Kidney tubule cell (primary cell): ENCODE measurements around the gene PIGT.

Experiments used
- DNase-seq: peaks from one replicate; pipeline ENCODE4 v3.0.0-alpha.2; 2018; ENCODE audit warnings: low spot score

The PIGT gene

DNA sequence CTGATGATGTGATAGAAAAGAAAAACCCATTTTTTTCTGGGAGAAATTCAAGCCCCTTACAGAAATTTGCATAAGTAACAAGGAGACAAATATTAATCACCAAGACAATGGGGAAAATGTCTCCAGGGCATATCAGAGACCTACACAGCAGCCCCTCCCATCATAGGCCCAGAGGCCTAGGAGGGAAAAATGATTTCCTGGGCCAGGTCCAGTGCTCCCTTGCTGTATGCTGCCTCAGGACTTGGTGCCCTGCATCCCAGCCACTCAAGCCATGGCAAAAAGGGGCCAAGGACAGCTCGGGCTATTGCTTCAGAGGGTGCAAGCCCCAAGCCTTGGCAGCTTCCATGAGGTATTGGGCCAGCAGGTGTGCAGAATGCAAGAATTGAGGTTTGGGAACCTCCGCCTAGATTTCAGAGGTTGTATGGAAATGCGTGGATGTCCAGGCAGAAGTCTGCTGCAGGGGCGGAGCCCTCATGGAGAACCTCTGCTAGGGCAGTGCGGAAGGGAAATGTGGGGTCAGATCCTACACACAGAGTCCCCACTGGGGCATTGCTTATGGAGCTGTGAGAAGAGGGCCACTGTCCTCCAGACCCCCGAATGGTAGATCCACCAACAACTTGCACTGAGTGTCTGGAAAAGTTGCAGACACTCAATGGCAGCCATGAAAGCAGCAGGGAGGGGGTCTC is 15.5 kb upstream of the PIGT start:
- DNase-seq: no peak

DNA sequence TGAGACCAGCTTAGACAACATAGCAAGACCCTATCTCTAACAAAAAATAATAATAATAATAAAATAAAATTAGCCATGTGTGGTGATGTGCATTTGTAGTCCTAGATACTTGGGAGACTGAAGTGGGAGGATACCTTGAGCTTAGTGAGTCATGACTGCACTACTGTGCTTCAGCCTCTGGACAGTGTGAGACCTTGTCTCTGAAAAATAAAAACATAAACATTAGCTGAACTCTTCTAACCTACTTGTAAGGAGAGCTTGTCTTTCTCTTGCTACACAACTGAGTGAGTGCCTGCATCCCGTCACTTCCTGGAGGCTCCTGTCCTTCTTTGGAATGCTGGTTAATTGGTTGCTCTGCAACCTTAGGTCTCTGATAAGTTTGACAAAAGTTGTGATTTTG is 13.0 kb upstream of the PIGT start:
- DNase-seq: peak; percentile 26

DNA sequence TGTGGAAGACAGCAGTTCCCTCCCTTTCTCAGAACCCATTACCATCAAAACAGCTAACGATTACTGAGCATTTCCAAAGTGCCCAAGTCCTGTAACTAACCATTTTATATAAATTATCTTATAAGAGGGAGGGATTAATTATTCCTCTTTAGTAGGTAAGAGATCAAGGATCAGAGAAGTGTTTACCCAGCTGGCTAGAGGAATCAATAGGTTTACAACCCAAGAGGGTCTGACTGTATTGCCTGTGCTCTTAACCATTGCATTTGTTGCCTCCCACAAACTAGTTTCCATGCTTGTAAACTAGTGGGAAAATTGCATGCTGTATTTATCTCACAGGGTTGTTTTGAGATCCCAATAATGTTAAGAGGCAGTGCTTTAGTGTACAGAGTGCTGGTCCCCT is 11.5 kb upstream of the PIGT start:
- DNase-seq: no peak

DNA sequence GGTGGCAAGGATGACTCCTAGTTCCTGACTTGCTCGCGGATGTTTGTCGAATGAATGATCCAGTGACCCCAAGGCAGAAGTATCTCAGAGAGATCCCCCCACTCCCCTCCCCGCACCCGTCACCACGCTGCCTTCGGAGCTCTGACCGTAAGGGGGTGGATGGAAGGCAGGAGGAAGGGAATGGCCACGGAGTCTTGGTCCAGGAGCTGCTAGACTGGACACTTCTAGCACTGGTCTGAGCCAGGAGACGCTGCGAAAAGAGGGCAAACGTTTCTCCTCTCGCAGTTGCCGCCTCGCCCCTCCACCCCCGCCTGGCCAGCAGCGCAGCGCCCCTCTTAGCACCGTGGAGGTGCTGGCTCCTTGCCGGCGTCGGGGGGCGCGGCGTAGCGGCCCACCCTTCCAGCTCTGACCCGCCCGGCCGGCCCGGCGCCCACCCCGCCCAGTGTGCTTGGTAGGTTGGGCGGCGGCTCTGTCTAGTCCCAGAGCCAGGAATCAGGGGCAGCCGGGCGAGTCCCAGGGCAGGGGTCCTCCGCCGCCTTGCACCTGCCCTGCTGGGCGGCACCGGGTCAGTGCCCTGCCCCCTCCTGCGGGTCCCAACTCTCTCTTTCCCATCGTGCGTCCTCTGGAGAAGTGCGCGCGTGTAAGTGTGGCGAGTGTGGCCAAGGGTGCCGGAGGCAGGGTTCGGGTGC is 10.2 kb upstream of the PIGT start:
- DNase-seq: peak; percentile 65

DNA sequence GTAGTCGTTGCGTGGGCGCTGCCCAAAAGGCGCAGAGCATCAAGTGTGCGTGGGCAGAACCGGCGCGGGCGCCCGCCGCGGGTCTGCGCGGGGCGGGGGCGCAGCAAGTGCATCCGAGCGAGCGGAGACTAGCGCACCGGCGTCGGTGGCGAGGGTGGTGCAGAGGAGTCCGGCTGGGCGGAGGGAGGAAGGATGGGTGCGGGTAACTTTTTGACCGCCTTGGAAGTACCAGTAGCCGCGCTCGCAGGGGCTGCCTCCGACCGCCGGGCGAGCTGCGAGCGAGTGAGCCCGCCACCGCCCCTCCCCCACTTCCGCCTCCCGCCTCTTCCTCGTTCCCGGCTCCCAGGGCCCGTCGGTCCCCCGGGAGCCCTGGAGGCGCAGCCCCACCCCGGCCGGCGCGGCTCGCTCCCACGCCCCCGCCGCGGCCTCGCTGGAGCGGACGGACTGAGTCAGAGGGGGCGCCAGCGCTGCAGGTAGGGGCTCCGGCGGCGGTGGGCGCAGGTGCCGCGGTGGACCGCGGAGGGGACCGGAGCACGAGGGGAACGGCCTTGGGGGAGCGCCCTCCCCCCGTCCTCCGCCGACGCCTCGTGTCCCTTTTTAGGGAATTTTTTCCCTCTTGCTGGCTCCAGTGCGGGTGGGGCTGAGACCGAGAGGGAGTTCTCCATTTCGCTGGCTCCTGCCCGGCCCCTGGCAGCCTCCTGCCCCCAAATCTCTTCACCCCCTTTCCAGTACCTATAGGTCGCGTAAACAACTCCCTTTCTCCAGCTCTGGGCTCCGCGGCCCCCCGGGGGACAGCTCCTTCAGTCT is 9.5 kb upstream of the PIGT start:
- DNase-seq: peak; percentile 70

DNA sequence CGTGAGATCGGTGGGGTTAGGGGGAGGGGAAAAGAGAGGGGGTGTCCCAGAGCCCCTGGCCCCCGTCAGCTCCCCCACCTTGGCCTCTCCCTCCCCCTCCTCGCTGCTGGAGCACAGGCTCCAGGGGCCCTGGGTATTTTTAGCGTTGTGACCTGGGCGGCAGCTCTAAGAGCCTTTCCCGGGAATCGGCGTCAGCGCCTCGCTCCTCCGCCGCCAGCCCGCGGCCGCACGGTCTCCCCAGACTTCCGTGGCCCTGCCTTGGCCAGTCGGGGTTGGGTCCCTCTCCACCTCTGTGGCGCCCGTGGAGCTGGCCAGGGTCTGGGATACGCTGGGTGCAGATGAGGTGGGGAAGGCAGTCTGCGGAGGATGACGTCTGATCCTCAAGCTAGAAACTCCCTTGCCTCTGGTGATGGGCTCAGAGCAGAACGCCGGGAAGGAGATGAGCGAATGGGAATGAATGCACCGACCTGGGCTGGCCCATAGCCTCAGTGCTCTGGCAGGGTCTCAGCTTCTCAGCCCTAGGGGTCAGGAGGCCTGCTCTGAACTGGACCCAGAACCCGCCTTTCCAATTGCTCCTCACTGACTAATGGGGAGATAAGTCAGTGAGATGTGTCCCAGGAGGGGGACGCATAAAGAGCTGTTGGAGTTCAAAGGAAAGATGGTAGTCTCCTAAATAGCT is 8.7 kb upstream of the PIGT start:
- peak; percentile 57 for DNase-seq

DNA sequence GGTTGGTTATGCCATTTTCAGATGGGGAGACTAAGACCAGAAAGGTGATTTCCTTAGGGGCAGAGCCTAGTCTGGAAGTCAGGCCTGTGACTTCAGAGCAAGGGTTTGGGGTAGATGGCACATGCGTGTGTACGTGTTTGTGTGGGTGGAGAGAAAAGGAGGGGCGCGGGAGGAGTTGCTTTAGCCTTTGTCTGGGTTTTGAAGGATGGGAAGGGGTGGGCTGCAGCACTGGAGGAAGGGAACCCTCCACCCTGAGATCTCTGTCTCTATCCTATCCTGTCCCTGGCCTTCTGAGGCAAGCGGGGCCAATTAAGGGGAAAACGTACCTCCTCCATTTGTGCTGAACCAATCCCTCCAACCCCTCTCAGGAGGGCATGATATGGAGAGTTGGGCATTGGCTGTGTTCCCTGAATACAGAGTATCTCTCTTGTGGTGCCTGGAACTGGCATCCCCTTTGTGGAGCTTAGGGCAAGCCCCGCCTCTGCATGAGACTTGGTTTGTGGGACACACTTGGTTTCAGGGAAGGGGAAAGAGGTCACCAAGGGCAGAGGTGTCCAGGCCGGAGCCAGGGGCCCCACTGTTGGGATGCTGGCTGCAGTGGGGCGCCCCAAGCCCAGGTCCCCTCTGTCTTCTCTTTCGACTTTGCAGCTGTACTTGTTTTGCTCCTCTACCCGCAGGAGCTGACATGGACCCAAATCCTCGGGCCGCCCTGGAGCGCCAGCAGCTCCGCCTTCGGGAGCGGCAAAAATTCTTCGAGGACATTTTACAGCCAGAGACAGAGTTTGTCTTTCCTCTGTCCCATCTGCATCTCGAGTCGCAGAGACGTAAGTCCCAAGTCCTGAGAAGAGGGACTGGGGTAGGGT is 7.9 kb upstream of the PIGT start, which contains the start of gene DBNDD2:
Gene DBNDD2, plus strand, starts transcription at position 507 of the 863 bp plus-strand sequence. Its CDS starts 179 bp downstream, at position 686.
- no peak for DNase-seq

DNA sequence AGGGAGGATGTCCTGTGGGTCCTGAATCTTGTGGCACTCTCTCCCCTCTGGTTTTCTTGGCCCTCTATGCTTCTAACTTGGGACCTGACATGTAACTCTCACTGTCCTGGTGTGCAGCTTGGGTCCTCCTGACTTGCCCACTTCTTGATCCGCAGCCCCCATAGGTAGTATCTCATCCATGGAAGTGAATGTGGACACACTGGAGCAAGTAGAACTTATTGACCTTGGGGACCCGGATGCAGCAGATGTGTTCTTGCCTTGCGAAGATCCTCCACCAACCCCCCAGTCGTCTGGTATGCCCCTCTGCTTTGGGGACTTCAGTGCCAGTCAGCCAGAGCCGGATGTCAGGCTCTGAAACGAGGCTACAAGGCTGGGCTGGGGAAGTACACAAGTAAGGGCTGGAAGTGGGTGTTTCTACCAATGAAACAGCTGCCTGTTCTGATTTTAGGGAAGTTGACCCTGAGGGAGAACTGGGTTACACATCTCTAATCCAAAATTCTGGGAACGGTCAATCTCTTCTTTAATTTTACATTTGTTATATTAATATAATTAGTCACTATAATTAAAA is 7.2 kb upstream of the PIGT start:
- no peak for DNase-seq

DNA sequence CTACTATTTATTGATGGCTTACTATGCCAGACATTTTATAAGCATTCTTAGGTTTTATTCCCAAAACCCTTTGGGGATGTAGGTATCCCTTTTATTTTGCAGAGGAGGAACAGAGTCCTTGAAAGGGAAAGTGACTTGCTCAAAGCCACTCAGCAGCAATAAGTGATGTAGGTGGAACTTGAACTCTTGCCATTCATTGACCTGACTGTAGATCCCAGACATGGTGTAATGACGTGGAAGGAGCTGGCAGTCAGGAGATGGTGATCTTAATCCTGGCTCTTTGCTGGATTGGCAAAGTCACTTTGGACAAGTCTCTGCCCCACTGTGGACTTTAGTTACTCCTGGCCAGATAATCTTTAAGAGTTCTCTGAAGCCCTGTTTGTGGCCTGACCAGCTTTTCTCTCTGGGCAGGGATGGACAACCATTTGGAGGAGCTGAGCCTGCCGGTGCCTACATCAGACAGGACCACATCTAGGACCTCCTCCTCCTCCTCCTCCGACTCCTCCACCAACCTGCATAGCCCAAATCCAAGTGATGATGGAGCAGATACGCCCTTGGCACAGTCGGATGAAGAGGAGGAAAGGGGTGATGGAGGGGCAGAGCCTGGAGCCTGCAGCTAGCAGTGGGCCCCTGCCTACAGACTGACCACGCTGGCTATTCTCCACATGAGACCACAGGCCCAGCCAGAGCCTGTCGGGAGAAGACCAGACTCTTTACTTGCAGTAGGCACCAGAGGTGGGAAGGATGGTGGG is 6.2 kb upstream of the PIGT start:
- DNase-seq: no peak

DNA sequence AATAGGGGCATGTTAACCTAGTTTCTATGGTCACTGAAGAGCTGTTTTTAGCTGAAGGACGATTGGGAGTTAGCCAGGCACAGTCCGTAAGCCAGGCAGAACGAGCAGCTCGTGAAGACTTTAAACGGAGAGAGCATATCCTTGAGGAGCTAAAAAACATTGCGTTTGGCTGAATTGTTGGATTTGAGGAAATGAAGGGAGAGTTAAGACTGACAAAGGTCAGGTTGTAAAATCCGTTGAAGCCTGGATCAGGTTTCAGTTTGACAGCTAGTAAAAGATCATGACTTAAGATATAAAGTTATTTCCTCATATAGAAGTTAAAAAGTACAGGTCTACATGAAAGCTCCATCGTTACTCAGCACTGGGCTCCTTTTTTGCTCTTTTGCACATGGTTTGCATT is 5.1 kb upstream of the PIGT start:
- no peak for DNase-seq

DNA sequence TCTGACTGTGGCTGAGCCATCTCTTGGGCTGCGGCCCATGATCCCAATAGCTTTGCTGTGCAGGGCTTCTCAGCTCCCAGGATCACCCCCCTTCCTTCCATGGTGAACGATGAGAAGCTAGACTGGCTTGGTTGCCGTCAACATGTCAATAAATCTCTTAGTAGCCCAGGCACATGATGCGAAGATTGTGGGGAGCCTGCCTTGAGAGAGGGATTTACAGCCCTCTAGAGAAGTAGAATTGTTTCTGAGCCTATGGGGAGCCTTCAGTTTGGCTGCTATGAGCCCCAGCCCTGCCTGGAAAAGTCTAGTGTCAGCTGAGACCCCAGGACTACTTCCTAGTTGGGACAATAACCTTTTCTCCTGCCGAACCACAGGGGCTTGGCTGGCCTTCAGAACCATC is 3.3 kb upstream of the PIGT start:
- no peak for DNase-seq

DNA sequence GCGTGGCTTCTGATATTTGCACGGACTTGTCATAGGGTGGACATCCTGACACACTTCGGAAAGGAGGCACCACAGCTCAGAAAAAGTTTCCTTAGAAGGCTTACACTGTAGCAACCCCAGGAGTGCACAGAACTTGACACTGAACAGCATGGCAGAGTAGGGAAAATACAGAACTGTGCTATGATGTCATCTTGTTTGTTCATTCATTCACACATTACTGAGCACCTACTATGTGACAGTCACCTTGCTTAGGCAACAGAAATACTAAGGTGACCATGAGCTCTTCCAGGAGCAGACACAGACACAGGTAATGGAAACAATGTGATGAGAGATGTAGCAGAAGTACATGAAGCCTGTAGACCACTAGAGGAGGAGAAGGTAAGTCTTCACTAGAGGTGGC is 2.5 kb upstream of the PIGT start:
- DNase-seq: no peak

DNA sequence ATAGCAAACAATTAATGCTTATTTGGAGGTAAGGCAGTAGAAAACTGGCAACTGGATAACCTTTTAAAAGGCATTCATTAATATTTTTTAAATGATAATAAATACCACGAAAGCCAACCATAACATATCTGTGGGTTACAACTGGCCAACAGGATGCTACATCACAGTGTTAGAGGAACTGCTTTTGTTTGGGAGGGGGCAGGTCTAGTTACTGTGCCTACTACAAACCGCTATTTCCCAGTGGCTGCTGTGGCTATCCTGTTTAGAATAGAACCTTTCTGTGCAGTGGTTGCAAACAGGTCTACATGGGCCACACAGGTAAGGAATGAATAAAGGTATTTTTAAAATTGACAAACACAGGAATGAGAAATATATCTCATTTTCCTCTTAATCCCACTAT is 976 bp downstream of the PIGT start:
- no peak for DNase-seq

DNA sequence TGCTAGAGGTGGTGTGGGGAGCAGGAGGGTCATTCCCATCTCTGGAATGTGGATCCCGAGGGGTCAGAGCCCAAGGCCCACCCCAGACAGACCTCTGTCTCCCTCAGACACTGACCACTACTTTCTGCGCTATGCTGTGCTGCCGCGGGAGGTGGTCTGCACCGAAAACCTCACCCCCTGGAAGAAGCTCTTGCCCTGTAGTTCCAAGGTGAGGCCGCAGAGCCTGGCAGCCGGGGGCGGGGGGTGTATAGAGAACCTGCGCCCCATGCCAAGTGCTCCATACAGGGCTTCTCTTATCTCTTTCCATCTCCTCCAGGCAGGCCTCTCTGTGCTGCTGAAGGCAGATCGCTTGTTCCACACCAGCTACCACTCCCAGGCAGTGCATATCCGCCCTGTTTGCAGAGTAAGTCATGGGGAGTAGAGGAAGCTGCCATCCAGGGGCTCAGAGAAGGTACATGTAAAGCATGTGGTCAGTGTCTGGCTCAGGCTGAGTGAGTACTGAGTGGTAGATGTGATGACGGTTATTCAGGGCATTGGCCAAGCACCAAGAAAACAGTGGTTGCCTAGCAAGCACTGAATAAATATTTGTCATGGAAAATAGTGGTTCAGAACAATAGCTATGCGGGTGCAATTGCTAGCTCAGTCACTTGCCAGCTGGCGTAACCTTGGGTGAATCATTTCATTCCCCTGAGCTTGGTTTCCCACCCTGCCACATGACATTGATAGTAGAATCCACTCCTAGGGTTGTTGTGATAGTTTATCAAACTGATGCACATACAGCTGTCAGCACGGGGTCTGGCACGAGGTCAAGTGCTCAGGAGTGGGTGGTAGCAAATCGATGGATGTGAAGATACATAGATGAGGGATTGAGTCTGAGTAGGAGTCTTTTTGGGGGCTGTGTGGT is 3.5 kb downstream of the PIGT start:
- peak; percentile 96 for DNase-seq

DNA sequence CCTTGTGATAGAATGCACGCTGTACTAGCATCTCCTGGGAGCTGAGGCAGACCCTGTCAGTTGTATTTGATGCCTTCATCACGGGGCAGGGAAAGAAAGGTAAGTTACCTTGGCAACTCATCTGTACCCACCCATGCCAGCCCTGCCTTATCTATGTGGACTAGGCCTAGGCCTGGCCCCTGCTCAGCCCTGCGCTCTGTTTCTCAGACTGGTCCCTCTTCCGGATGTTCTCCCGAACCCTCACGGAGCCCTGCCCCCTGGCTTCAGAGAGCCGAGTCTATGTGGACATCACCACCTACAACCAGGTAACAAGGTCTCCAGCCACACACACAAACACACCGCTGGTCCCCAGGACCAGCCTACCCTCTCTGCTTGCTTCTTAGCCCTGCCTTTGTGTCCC is 4.2 kb downstream of the PIGT start:
- DNase-seq: no peak

DNA sequence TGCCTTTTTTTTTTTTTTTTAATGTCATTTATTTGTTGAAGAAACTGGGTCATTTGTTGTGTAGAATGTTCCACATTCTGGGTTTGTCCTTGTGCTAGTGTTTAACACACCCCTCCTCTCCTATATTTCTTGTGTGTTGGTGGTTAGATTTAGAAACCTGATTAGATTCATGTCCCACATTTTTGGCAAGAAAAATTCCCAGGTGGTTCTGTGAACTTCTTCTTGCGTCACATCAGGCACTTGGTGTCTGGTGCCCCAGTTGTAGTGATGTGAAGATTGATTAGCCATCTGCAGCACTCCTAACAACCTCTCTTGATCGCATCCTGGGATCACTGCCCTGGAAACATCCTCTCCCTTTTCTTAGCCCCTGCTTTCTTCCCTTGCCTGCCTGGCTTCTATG is 7.8 kb downstream of the PIGT start:
- no peak for DNase-seq

DNA sequence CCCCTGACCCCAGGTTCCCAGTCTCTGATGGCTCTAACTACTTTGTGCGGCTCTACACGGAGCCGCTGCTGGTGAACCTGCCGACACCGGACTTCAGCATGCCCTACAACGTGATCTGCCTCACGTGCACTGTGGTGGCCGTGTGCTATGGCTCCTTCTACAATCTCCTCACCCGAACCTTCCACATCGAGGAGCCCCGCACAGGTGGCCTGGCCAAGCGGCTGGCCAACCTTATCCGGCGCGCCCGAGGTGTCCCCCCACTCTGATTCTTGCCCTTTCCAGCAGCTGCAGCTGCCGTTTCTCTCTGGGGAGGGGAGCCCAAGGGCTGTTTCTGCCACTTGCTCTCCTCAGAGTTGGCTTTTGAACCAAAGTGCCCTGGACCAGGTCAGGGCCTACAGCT is 9.6 kb downstream of the PIGT start:
- DNase-seq: no peak

DNA sequence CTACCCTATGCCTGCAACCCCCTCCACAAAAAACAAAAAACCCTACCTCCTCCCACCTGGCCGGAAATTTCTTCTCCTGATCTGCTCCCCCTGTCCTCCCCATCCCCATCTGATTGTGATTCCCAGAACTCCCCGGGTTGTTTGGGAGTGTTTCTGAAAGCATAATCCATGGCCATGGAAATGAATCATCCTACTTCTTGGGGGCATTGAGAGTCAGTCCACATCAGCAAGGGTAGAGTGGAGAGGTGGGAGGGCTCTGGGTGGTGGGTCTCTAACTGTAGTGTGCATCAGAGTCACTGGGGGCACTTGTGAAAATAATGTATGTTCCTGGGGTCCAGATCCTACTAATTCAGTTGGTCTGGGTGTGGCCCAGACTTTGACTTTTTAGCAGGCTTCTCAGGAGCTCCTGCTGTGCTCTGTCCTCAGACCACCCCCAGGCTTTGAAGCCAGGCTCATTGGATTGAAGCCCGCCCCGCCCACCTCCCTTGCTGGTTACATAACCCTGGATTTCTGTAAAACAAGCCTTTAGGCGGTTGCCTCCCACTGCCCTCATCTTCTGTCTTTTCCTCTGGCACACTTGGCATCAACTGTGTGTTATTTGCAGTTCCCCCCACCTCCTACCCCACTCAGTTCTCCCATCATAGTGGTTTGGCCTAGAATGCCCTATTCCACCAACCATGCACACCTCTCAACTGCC is 10.5 kb downstream of the PIGT start:
- DNase-seq: no peak
